Ascending aorta (tissue), 2 donors: ENCODE results near the gene CIT. TPM values are rescaled to one million over a fixed set of nuclear protein-coding genes. Genes with fewer than 3 reads are reported as not detected.

ENCODE experiments used
- DNase-seq, 2 donors: peaks; one replicate each; pipeline ENCODE4 v3.0.0-alpha.2; 2019; ENCODE audit warnings: low spot score in 2 of 2
- H3K27ac ChIP-seq, 2 donors: fragments of 200-600 bp; sonication (generic); one replicate each; pipeline ENCODE4 v1.5.1; 2016 to 2017; ENCODE audit warnings: mild to moderate bottlenecking in 1 of 2
- H3K27me3 ChIP-seq: fragments of 200-600 bp; sonication (generic); one replicate; pipeline ENCODE4 v1.5.1; 2017
- H3K36me3 ChIP-seq, 2 donors: fragments of 200-600 bp; sonication (generic); one replicate each; pipeline ENCODE4 v1.5.1; 2016
- H3K4me1 ChIP-seq, 2 donors: fragments of 200-600 bp; sonication (generic); one replicate each; pipeline ENCODE4 v1.5.1; 2016 to 2017; ENCODE audit warnings: mild to moderate bottlenecking in 1 of 2
- H3K4me3 ChIP-seq, 2 donors: fragments of 200-600 bp; sonication (generic); one replicate each; pipeline ENCODE4 v1.5.1; 2016 to 2017; ENCODE audit warnings: mild to moderate bottlenecking in 1 of 2
- H3K9me3 ChIP-seq, 2 donors: fragments of 200-600 bp; sonication (generic); one replicate each; pipeline ENCODE4 v1.5.1; 2016
- intact Hi-C: fragments of 100-400 bp; cut with DNase I; formaldehyde crosslinking; loops from one replicate; pipeline ENCODE4 v1.15.1; 2023
- total RNA-seq: library from RNA; depleted of rRNA; stranded (reverse); fragments of >200 nt; gene quantifications from one replicate; pipeline ENCODE4 v1.1.0, GENCODE V29; 2016
- TF ChIP-seq, protein P1 (sequence below), 3 experiments: fragments of 200-600 bp in 2 of 3; fragments of 450-650 bp in 1 of 3; sonication (generic) in 2 of 3; IDR thresholded peaks; one replicate each; pipeline ENCODE4 v1.5.1; 2016 to 2019; ENCODE audit warnings: antibody characterized with exemption in 3 of 3, mild to moderate bottlenecking in 1 of 3, moderate library complexity in 1 of 3

Gene CIT
- total RNA-seq, 1 donor from 2014 or later, result 1.2 TPM

DNA sequence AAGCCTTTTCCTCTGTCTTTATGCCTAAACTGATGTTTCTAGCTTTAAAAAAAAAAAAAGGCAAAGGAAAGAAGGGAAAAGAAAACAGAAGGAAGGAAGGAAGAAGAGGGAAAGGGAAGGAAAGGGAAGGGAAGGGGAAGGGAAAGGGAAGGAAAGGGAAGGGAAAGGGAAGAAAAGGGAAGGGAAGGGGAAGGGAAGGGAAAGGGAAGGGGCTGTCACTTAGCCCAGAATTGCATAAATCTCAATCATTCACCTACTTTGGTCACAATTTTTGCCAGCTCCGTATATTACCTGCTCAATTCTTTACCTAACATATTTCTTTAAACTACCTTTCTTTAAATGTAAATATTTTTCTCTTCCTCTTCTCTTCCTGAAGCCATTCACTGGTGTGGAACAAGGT lies 26.8 kb downstream of the CIT start:
- Histone ChIP-seq H3K27me3 (no peaks in the 10 kb centered on the region), H3K9me3 (no peaks in the 10 kb centered on the region), H3K4me1 (no peaks in the 10 kb centered on the region), H3K27ac (no peak overlapping the region), H3K4me3 (no peak overlapping the region), H3K36me3 (no peaks in the 10 kb centered on the region)
- TF ChIP-seq, protein P1, sequence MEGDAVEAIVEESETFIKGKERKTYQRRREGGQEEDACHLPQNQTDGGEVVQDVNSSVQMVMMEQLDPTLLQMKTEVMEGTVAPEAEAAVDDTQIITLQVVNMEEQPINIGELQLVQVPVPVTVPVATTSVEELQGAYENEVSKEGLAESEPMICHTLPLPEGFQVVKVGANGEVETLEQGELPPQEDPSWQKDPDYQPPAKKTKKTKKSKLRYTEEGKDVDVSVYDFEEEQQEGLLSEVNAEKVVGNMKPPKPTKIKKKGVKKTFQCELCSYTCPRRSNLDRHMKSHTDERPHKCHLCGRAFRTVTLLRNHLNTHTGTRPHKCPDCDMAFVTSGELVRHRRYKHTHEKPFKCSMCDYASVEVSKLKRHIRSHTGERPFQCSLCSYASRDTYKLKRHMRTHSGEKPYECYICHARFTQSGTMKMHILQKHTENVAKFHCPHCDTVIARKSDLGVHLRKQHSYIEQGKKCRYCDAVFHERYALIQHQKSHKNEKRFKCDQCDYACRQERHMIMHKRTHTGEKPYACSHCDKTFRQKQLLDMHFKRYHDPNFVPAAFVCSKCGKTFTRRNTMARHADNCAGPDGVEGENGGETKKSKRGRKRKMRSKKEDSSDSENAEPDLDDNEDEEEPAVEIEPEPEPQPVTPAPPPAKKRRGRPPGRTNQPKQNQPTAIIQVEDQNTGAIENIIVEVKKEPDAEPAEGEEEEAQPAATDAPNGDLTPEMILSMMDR (IDR thresholded peaks at IDR 0.05), result no peak
- intact Hi-C loops, result no loop called here
- no peak for DNase-seq

DNA sequence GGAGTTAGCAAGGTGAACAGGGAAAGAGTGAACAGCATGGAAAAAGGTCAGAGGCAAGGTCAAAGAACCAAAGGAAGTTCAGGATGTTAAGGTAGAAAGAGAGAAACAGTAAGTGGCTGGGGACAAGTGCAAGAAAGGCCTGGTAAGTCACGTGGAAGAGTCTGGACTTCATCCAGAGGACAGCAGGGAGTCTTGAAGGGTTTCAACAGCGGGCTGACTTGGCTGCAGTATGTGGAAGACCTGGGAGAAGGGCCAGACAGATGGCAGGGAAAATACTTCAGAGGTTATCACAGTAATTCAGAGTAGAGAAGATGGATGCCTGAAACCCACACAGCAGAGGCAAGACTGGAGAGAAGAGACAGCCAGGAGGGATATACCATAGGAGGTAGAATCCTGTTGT lies 34.0 kb downstream of the CIT start:
- TF ChIP-seq, protein P1 (IDR thresholded peaks at IDR 0.05), result no peak
- H3K36me3 ChIP-seq, result no peaks in the 10 kb centered on the region
- no peak overlapping the region for H3K4me3 ChIP-seq
- no peaks in the 10 kb centered on the region for H3K9me3 ChIP-seq
- H3K27ac ChIP-seq, result no peak overlapping the region
- H3K27me3 ChIP-seq, result no peaks in the 10 kb centered on the region
- no peak for DNase-seq
- H3K4me1 ChIP-seq, result no peaks in the 10 kb centered on the region
- intact Hi-C loops, result no loop called here

DNA sequence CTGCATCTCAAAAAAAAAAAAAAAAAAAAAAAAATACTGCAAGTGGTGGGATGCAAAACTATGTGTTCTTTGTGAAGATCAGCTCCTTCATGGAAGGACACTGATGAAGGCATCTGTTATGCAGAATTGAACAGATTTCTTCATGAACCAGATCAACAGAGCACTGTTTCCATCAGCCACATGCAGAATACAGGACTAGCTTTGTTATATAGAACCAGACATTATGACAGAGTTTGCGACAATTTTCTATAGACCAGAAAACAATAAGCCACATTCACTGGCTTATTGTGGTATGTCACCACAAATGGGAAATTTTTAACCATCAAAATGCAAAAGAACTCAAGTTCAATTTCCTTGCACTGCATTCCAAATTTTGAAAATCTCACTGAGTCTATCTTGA lies 34.7 kb downstream of the CIT start:
- TF ChIP-seq, protein P1 (IDR thresholded peaks at IDR 0.05), result no peak
- Histone ChIP-seq H3K9me3 (no peaks in the 10 kb centered on the region), H3K36me3 (no peaks in the 10 kb centered on the region), H3K4me3 (no peak overlapping the region), H3K4me1 (no peaks in the 10 kb centered on the region), H3K27ac (no peak overlapping the region), H3K27me3 (no peaks in the 10 kb centered on the region)
- no peak for DNase-seq
- intact Hi-C loops, result no loop called here

DNA sequence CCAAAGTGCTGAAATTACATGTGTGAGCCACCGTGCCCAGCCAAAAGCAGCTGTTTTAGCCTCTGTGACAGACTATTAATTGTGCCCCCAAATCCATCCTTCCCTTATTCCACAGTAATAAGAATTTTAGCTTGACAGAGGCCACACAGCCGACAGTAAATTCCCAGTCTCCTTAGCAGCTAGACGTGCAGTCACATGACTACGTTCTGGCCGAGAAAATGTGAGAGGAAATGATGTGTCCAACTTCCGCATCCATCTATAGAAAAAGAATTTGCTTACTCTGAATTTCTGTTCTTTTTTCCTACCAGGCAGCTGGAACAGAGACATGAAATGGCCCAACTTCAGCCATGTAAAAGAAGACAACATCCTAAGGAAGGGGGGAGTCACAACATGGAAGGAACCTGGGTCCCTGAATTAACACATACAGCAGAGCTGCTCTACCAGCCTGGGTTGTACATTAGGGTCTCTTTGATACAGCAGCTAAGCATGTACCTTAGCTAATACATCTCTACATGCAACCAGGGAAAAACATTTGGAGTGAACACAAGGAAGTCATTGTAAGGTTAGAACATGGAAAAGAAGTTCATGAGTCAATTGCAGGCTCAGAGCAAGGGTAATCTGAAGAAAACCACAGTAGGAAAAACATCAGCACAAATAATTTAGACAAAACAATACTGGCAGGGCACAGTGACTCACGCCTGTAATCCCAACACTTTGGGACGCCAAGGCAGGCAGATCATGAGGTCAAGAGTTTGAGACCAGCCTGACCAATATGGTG lies 35.5 kb downstream of the CIT start:
- DNase-seq, result no peak
- TF ChIP-seq, protein P1 (IDR thresholded peaks at IDR 0.05), result no peak
- H3K4me3 ChIP-seq, result no peak overlapping the region
- intact Hi-C loops, result no loop called here
- H3K4me1 ChIP-seq, result no peaks in the 10 kb centered on the region
- no peaks in the 10 kb centered on the region for H3K27me3 ChIP-seq
- no peaks in the 10 kb centered on the region for H3K9me3 ChIP-seq
- no peak overlapping the region for H3K27ac ChIP-seq
- no peaks in the 10 kb centered on the region for H3K36me3 ChIP-seq

DNA sequence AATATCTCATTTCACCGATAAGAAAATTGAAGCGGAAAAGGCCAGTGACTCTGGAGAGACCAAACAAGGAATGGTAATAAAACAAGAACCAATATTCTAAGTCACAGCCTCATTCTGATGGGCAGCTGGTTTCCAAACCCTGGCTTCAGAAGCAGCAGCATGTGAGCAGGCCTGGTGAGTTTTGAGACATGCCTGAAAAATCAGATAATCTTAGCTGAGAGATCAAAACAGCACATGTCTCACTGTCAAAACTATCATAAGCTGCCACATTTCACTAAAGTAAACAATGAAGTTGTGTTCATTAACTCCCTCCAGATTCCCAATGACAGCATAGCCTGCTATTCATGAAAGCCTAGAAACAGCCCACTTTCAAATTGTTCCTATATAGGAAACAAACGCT lies 36.5 kb downstream of the CIT start:
- no peaks in the 10 kb centered on the region for H3K9me3 ChIP-seq
- H3K4me1 ChIP-seq, result no peaks in the 10 kb centered on the region
- intact Hi-C loops, result no loop called here
- no peaks in the 10 kb centered on the region for H3K27me3 ChIP-seq
- no peaks in the 10 kb centered on the region for H3K36me3 ChIP-seq
- H3K4me3 ChIP-seq, result no peak overlapping the region
- TF ChIP-seq, protein P1 (IDR thresholded peaks at IDR 0.05), result no peak
- DNase-seq, result no peak
- no peak overlapping the region for H3K27ac ChIP-seq
